ENCODE measurements around the gene TPM3. TPM values are rescaled to one million over a fixed set of nuclear protein-coding genes. Genes with fewer than 3 reads are reported as not detected.

Gene TPM3
- total RNA-seq, 1 experiment from 2014 or later = 625 TPM

DNA sequence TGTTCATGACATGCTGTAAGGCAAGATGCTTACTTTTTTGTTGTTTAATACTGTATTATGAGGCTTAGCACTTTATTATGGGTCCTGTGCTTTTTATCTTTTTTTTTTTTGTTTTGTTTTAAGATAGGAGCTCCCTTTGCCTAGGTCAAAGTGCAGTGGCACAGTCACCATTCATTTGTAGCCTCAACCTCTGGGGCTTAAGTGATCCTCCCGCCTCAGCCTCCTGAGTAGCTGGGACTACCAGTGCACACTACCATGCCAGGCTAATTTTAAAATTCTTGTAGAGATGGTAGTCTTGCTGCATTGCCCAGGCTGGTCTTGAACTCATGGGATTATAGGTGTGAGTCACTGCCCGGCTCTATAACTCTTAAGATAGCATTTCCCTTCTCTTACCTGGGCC lies 33.5 kb upstream of the TPM3 start:
- ChIA-PET CTCF (interaction anchor here (1.1 to 1.6 kb wide), 3 partner anchors 20 to 46 kb away, joined by 3 to 5 read pairs (median 3); no protein-coding TSS in a partner anchor), POLR2A (interaction anchor here (0.6 to 4.1 kb wide), 3 partner anchors 10 to 235 kb away, joined by 3 to 21 read pairs (median 4); partner anchors contain the start of gene RPS27)
- intact Hi-C loops (cut with micrococcal nuclease) = no loop called here
- Mint-ChIP-seq H3K4me1 (ENCODE audit: insufficient read depth, unreplicated experiment) (peaks cover 27% of the 10 kb centered on the region), H3K27ac (ENCODE audit: low read depth, unreplicated experiment) (no peak overlapping the region), H3K36me3 (ENCODE audit: insufficient read depth, unreplicated experiment) (peaks cover 71% of the 10 kb centered on the region), H3K4me3 (ENCODE audit: unreplicated experiment) (no peak overlapping the region), H3K9me3 (ENCODE audit: unreplicated experiment) (no peaks in the 10 kb centered on the region), H3K27me3 (ENCODE audit: insufficient read depth, unreplicated experiment) (no peaks in the 10 kb centered on the region)
- BruUV-seq (replicated peaks) = no TSS peak
- no peak for DNase-seq (ENCODE audit: unreplicated experiment)
- TF ChIP-seq, protein P1, sequence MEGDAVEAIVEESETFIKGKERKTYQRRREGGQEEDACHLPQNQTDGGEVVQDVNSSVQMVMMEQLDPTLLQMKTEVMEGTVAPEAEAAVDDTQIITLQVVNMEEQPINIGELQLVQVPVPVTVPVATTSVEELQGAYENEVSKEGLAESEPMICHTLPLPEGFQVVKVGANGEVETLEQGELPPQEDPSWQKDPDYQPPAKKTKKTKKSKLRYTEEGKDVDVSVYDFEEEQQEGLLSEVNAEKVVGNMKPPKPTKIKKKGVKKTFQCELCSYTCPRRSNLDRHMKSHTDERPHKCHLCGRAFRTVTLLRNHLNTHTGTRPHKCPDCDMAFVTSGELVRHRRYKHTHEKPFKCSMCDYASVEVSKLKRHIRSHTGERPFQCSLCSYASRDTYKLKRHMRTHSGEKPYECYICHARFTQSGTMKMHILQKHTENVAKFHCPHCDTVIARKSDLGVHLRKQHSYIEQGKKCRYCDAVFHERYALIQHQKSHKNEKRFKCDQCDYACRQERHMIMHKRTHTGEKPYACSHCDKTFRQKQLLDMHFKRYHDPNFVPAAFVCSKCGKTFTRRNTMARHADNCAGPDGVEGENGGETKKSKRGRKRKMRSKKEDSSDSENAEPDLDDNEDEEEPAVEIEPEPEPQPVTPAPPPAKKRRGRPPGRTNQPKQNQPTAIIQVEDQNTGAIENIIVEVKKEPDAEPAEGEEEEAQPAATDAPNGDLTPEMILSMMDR (IDR thresholded peaks at IDR 0.05; ENCODE audit: unreplicated experiment) = no peak

DNA sequence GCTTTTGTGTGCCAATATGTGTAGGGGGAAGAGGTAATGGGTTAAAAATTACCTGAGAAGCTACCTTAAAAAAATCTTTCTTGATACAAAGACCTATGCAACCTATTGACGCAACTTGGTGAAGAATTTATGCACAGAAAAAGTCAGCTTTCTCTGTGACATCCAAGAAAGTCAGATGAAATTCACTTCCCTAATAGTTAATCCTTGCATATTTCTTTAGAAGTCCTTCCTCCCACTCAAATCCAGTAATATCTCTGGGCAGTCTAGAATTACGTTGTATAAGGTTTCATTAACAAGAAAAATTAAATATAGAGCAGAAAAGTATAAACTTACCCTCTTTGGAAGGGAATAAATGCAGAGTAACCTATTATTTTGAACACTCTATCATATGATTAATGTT lies 31.7 kb upstream of the TPM3 start:
- ChIA-PET CTCF (interaction anchor here (0.5 to 1.7 kb wide), 5 partner anchors 15 to 1102 kb away, joined by 4 to 10 read pairs (median 5); no protein-coding TSS in a partner anchor), POLR2A (interaction anchor here (0.9 to 11.7 kb wide), 13 partner anchors 10 to 750 kb away, joined by 3 to 167 read pairs (median 12); partner anchors contain the start of genes HAX1 and RPS27)
- H3K4me1 Mint-ChIP-seq (ENCODE audit: insufficient read depth, unreplicated experiment) = peaks cover 34% of the 10 kb centered on the region
- TF ChIP-seq, protein P1 (IDR thresholded peaks at IDR 0.05; ENCODE audit: unreplicated experiment) = no peak
- peak overlapping the region; percentile 92 for H3K4me3 Mint-ChIP-seq (ENCODE audit: unreplicated experiment)
- H3K36me3 Mint-ChIP-seq (ENCODE audit: insufficient read depth, unreplicated experiment) = peaks cover 55% of the 10 kb centered on the region
- no peaks in the 10 kb centered on the region for H3K27me3 Mint-ChIP-seq (ENCODE audit: insufficient read depth, unreplicated experiment)
- no peaks in the 10 kb centered on the region for H3K9me3 Mint-ChIP-seq (ENCODE audit: unreplicated experiment)
- DNase-seq (ENCODE audit: unreplicated experiment) = no peak
- peak overlapping the region; percentile 68 for H3K27ac Mint-ChIP-seq (ENCODE audit: low read depth, unreplicated experiment)
- intact Hi-C loops (cut with micrococcal nuclease) = no loop called here
- no TSS peak for BruUV-seq (replicated peaks)

DNA sequence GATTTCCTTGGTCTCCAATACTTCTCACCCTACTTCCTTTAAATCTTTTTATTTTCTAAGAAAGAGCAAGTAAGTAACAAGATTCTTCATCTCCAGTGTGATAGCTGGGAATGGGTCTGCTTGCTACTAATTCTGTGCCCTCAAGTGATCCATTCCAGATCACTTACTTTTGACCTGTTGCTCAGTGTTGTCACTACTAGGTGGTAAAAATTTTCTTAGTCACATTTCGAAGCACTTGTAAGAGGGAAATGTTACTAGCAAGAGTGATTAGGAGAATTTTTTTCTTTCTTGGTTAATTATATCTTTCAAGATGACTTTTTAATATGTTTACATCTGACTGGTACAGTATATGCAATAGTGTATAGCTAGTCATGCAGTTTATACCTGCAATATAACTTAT lies 31.0 kb upstream of the TPM3 start:
- peaks cover 55% of the 10 kb centered on the region for H3K36me3 Mint-ChIP-seq (ENCODE audit: insufficient read depth, unreplicated experiment)
- ChIA-PET POLR2A (interaction anchor here (0.7 to 11.7 kb wide), 24 partner anchors 9 to 751 kb away, joined by 3 to 167 read pairs (median 7); partner anchors contain the start of genes HAX1, RAB13 and RPS27), CTCF (interaction anchor here (0.6 to 1.7 kb wide), 7 partner anchors 8 to 113 kb away, joined by 3 to 10 read pairs (median 4); no protein-coding TSS in a partner anchor)
- BruUV-seq (replicated peaks) = no TSS peak
- intact Hi-C loops (cut with micrococcal nuclease) = no loop called here
- no peaks in the 10 kb centered on the region for H3K9me3 Mint-ChIP-seq (ENCODE audit: unreplicated experiment)
- peak overlapping the region; percentile 68 for H3K27ac Mint-ChIP-seq (ENCODE audit: low read depth, unreplicated experiment)
- TF ChIP-seq, protein P1 (IDR thresholded peaks at IDR 0.05; ENCODE audit: unreplicated experiment) = no peak
- H3K4me1 Mint-ChIP-seq (ENCODE audit: insufficient read depth, unreplicated experiment) = peaks cover 41% of the 10 kb centered on the region
- no peak for DNase-seq (ENCODE audit: unreplicated experiment)
- no peaks in the 10 kb centered on the region for H3K27me3 Mint-ChIP-seq (ENCODE audit: insufficient read depth, unreplicated experiment)
- peak overlapping the region; percentile 92 for H3K4me3 Mint-ChIP-seq (ENCODE audit: unreplicated experiment)

DNA sequence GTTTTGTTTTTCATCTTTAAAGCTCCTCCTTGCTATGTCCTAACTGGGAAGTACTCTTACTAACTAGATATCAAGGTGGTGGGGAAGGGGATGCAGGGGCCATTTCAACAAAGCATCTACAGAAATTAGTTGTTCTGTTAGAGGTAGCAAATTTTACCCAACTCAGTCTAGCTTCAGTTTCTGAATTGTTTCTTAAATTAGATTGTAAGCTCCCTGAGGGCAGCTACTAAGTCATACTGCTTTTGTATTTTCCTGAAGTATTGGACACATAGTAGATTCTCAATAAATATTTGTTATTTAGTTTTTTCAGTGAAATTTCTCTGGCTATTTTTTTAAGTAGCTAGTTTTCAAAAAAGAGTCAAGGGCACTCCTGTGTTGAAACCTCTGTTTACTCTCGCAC lies 30.6 kb upstream of the TPM3 start:
- ChIA-PET CTCF (interaction anchor here (0.8 to 1.7 kb wide), 8 partner anchors 20 to 113 kb away, joined by 3 to 10 read pairs (median 4); no protein-coding TSS in a partner anchor), POLR2A (interaction anchor here (0.5 to 11.7 kb wide), 25 partner anchors 9 to 1100 kb away, joined by 3 to 167 read pairs (median 6); partner anchors contain the start of genes HAX1, PYGO2, RAB13 and RPS27)
- Mint-ChIP-seq H3K27ac (ENCODE audit: low read depth, unreplicated experiment) (peak overlapping the region; percentile 99), H3K4me3 (ENCODE audit: unreplicated experiment) (peak overlapping the region; percentile 92), H3K27me3 (ENCODE audit: insufficient read depth, unreplicated experiment) (no peaks in the 10 kb centered on the region), H3K4me1 (ENCODE audit: insufficient read depth, unreplicated experiment) (peaks cover 45% of the 10 kb centered on the region), H3K9me3 (ENCODE audit: unreplicated experiment) (no peaks in the 10 kb centered on the region), H3K36me3 (ENCODE audit: insufficient read depth, unreplicated experiment) (peaks cover 55% of the 10 kb centered on the region)
- BruUV-seq (replicated peaks) = no TSS peak
- DNase-seq (ENCODE audit: unreplicated experiment) = no peak
- intact Hi-C loops (cut with micrococcal nuclease) = no loop called here
- TF ChIP-seq, protein P1 (IDR thresholded peaks at IDR 0.05; ENCODE audit: unreplicated experiment) = no peak
